ENCODE data around the gene PADI3.
"Not testable (repeated sequence)": the region's sequence is repeated elsewhere in the genome, so short reads cannot be mapped to it uniquely, and the experiment has no call there.

Gene PADI3

GRCh38 chr1:17239420-17239819 lies 9.5 kb upstream of the PADI3 start:
- TF ChIP-seq CTCF (IDR thresholded peaks at IDR 0.05; ENCODE audit: low read depth, low read length) (no peak), POLR2A (IDR thresholded peaks at IDR 0.05; ENCODE audit: extremely low read depth, insufficient read length) (no peak), MAX (IDR thresholded peaks at IDR 0.05; ENCODE audit: low read depth, low read length) (no peak), MYC (IDR thresholded peaks at IDR 0.05; ENCODE audit: low read depth, low read length) (no peak)
- DNase-seq (ENCODE audit: low read depth) = peak; percentile 90
- H3K4me3 ChIP-seq (ENCODE audit: low read depth, low read length) = no peak overlapping the region

- H3K4me3 ChIP-seq (ENCODE audit: low read depth, low read length); DNase-seq (ENCODE audit: low read depth): not testable (repeated sequence)
These were observed 7.7 kb upstream of the PADI3 start for GRCh38 chr1:17241011-17241779.

GRCh38 chr1:17241780-17242074 lies 7.2 kb upstream of the PADI3 start:
- DNase-seq (ENCODE audit: low read depth); H3K4me3 ChIP-seq (ENCODE audit: low read depth, low read length): not testable (repeated sequence)

GRCh38 chr1:17243274-17243673 lies 5.6 kb upstream of the PADI3 start:
- no peak for TF ChIP-seq POLR2A (IDR thresholded peaks at IDR 0.05; ENCODE audit: extremely low read depth, insufficient read length)
- no peak for TF ChIP-seq CTCF (IDR thresholded peaks at IDR 0.05; ENCODE audit: low read depth, low read length)
- no peak for TF ChIP-seq MAX (IDR thresholded peaks at IDR 0.05; ENCODE audit: low read depth, low read length)
- TF ChIP-seq MYC (IDR thresholded peaks at IDR 0.05; ENCODE audit: low read depth, low read length) = no peak
- no peak for DNase-seq (ENCODE audit: low read depth)
- H3K4me3 ChIP-seq (ENCODE audit: low read depth, low read length) = no peak overlapping the region

GRCh38 chr1:17244821-17245740 lies 3.8 kb upstream of the PADI3 start:
- no peak overlapping the region for H3K4me3 ChIP-seq (ENCODE audit: low read depth, low read length)
- no peak for TF ChIP-seq MAX (IDR thresholded peaks at IDR 0.05; ENCODE audit: low read depth, low read length)
- no peak for TF ChIP-seq POLR2A (IDR thresholded peaks at IDR 0.05; ENCODE audit: extremely low read depth, insufficient read length)
- no peak for TF ChIP-seq CTCF (IDR thresholded peaks at IDR 0.05; ENCODE audit: low read depth, low read length)
- TF ChIP-seq MYC (IDR thresholded peaks at IDR 0.05; ENCODE audit: low read depth, low read length) = no peak
- no peak for DNase-seq (ENCODE audit: low read depth)

GRCh38 chr1:17245816-17246325 lies 3.0 kb upstream of the PADI3 start:
- TF ChIP-seq MYC (IDR thresholded peaks at IDR 0.05; ENCODE audit: low read depth, low read length) = no peak
- no peak for TF ChIP-seq MAX (IDR thresholded peaks at IDR 0.05; ENCODE audit: low read depth, low read length)
- TF ChIP-seq POLR2A (IDR thresholded peaks at IDR 0.05; ENCODE audit: extremely low read depth, insufficient read length) = no peak
- no peak for TF ChIP-seq CTCF (IDR thresholded peaks at IDR 0.05; ENCODE audit: low read depth, low read length)
- no peak for DNase-seq (ENCODE audit: low read depth)
- H3K4me3 ChIP-seq (ENCODE audit: low read depth, low read length) = no peak overlapping the region
